ENCODE measurements around the gene FAM89A. TPM values are rescaled to one million over a fixed set of nuclear protein-coding genes. Genes with fewer than 3 reads are reported as not detected.

The FAM89A gene
- total RNA-seq, 2 experiments from 2014 or later, result 14.5 to 14.9 TPM

DNA sequence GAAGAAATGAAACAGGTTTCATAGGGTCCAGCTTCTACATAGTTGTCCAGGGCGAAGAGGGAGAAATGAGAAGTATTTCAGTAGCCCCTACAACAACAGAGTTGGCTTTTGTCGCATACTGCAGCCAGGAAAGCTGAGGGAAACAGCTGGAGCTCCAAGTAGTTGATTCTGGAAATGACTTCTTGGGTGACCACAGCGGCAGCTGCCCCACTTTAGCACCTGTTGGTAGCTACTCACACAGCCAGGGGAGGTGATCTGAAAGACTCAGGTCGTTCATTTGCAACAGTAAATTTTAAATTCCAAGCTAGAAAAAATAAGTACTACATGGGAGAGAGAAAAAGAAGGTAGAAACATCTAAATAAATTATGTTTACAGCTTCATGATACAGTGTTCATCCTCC lies 63.7 kb downstream of the FAM89A start:
- H3K36me3 Mint-ChIP-seq (ENCODE audit: low read depth), result peaks cover 25% of the 10 kb centered on the region

DNA sequence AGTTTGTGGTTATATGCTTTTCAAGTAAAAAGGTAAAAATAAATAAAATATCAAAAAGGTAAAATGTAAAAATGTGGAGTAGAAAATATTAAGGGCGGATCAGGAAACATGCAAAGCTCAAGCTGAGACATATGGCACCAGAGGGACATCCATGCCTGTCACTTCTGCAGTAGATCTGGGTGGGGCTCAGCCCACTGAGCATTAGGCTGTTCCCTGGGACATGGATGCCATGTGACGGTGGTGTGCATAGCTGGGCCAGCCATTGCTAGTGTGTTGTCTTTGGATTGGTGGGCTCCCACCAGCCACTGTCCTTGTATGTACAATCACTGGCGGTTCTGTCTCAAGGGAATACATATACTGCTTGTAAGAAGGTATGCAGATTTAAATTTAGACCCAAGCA lies 64.4 kb downstream of the FAM89A start:
- peaks cover 56% of the 10 kb centered on the region for H3K4me1 Mint-ChIP-seq
- intact Hi-C loops (cut with DNase I, micrococcal nuclease), result loop anchor here (5.0 to 10.0 kb wide), 5 partner anchors 108 to 1633 kb away; partner anchors contain the start of genes C1orf198 (in 1 of the 2), CCSAP (in 1 of the 2), EGLN1 (in 1 of the 2) and NUP133 (in 1 of the 2)
- no peak for DNase-seq
- no peaks in the 10 kb centered on the region for H3K27me3 Mint-ChIP-seq
- POLR2A ChIA-PET, result no interaction called here
- peaks cover 25% of the 10 kb centered on the region for H3K36me3 Mint-ChIP-seq (ENCODE audit: low read depth)
- peak overlapping the region; percentile 53 for H3K27ac Mint-ChIP-seq
- H3K9me3 Mint-ChIP-seq (ENCODE audit: low read depth), result no peaks in the 10 kb centered on the region
- CTCF ChIA-PET, result no interaction called here
- H3K4me3 Mint-ChIP-seq, result no peak overlapping the region
- ATAC-seq, result no peak

More for the DNA sequence above, 63.7 kb downstream of the FAM89A start:
- ChIA-PET CTCF (interaction anchor here (1.0 to 1.1 kb wide), 2 partner anchors 18 to 53 kb away, joined by 3 to 4 read pairs; no protein-coding TSS in a partner anchor), POLR2A (no interaction called here)
- Mint-ChIP-seq H3K27ac (peak overlapping the region; percentile 34), H3K9me3 (ENCODE audit: low read depth) (no peaks in the 10 kb centered on the region), H3K4me3 (peak overlapping the region; percentile 32), H3K4me1 (peaks cover 56% of the 10 kb centered on the region), H3K27me3 (no peaks in the 10 kb centered on the region)
- intact Hi-C loops (cut with DNase I, micrococcal nuclease), result loop anchor here (5.0 to 10.0 kb wide), 5 partner anchors 109 to 1634 kb away; partner anchors contain the start of genes C1orf198 (in 1 of the 2), CCSAP (in 1 of the 2), EGLN1 (in 1 of the 2) and NUP133 (in 1 of the 2)
- DNase-seq, result no peak
- no peak for ATAC-seq

DNA sequence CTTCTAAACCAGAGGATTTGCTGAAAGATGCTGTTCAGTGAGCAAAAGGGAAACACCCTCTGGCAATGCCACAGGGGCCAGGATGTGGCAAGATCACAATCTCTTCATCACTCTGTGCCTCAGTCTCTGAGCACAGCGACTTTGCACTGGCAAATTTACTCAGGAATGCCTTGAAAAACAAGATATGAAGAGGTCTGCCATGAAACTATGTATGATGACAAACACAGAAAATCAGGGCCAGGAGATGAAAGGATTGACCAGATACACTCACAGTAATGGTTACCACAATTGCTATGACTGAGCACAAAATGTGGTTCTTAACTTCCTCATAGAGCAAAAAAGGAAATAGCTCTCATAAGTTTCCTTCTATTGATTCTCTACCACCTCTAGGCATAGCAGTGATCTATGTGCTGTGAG lies 67.2 kb downstream of the FAM89A start:
- intact Hi-C loops (cut with DNase I, micrococcal nuclease), result loop anchor here in 1 of 2 experiments (10.0 kb wide), 1 partner anchor 642 kb away; no protein-coding TSS in a partner anchor
- Mint-ChIP-seq H3K27me3 (no peaks in the 10 kb centered on the region), H3K36me3 (ENCODE audit: low read depth) (peaks cover 18% of the 10 kb centered on the region), H3K27ac (peak overlapping the region; percentile 89), H3K4me3 (no peak overlapping the region), H3K4me1 (peaks cover 68% of the 10 kb centered on the region), H3K9me3 (ENCODE audit: low read depth) (no peaks in the 10 kb centered on the region)
- DNase-seq, result peak; percentile 80
- ChIA-PET CTCF (interaction anchor here (0.6 to 1.6 kb wide), 5 partner anchors 14 to 62 kb away, joined by 3 to 4 read pairs (median 3); no protein-coding TSS in a partner anchor), POLR2A (interaction anchor here (0.6 kb wide), 1 partner anchor 1781 kb away, joined by 3 read pairs; no protein-coding TSS in a partner anchor)
- peak; percentile 82 for ATAC-seq

DNA sequence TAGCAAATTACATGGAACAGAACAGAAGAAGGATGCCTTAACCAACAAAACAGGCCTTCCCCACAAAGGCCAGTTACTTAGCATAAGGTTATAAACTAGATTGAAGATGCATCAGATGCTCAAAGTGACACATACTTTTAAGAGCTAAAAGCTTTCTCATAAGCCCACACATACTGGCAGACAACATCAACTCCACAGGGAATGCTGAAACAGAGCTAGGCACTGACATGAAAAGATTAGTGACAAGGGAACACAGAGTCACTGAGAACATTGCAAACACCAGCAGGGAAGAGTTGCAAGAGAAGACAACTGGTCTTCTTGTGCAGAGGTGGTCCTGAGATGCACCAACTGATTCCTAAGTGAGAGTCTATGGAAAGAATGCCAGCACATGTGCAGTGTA lies 68.3 kb downstream of the FAM89A start:
- peaks cover 61% of the 10 kb centered on the region for H3K4me1 Mint-ChIP-seq
- H3K9me3 Mint-ChIP-seq (ENCODE audit: low read depth), result no peaks in the 10 kb centered on the region
- H3K4me3 Mint-ChIP-seq, result no peak overlapping the region
- CTCF ChIA-PET, result no interaction called here
- no peaks in the 10 kb centered on the region for H3K27me3 Mint-ChIP-seq
- H3K27ac Mint-ChIP-seq, result peak overlapping the region; percentile 10
- peaks cover 13% of the 10 kb centered on the region for H3K36me3 Mint-ChIP-seq (ENCODE audit: low read depth)
- ATAC-seq (no peak), DNase-seq (no peak)
- intact Hi-C loops (cut with DNase I, micrococcal nuclease), result loop anchor here in 1 of 2 experiments (10.0 kb wide), 1 partner anchor 643 kb away; no protein-coding TSS in a partner anchor
- POLR2A ChIA-PET, result no interaction called here

DNA sequence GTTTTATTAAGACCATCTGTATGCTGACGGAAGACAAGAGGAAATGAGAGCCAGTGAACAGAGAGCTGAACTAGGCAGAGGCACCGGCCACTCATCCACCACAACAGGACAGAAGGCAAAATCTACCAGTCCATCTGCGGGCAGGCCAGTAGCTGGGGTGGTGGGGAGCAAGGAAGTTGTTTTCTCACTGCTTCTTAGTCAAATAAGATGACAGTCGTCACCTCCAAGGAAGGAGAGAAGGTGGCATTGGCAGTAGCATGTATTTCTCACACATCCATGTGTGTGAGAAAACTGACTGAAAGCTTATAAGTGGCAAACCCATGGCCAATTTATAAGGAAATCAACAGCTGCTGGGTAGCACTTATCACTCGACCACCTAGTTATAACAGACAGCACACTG lies 69.6 kb downstream of the FAM89A start:
- ChIA-PET POLR2A (interaction anchor here (0.6 kb wide), 1 partner anchor 218 kb away, joined by 5 read pairs; no protein-coding TSS in a partner anchor), CTCF (interaction anchor here (0.6 to 0.7 kb wide), 2 partner anchors 9 to 10 kb away, joined by 3 to 6 read pairs; partner anchors contain the start of genes ARV1 and TTC13)
- peaks cover 2% of the 10 kb centered on the region for H3K36me3 Mint-ChIP-seq (ENCODE audit: low read depth)
- no peak overlapping the region for H3K4me3 Mint-ChIP-seq
- H3K27ac Mint-ChIP-seq, result peak overlapping the region; percentile 4
- ATAC-seq, result no peak
- H3K27me3 Mint-ChIP-seq, result no peaks in the 10 kb centered on the region
- no peaks in the 10 kb centered on the region for H3K9me3 Mint-ChIP-seq (ENCODE audit: low read depth)
- DNase-seq, result no peak
- H3K4me1 Mint-ChIP-seq, result peaks cover 50% of the 10 kb centered on the region
- intact Hi-C loops (cut with DNase I, micrococcal nuclease), result loop anchor here in 1 of 2 experiments (10.0 kb wide), 1 partner anchor 644 kb away; no protein-coding TSS in a partner anchor

Other genes with a start within 250 kb of the FAM89A start
- 1 to 10 TPM; 5.8 to 6.9 TPM for gene C1orf198, start 171.7 kb downstream of the FAM89A start, total RNA-seq
- gene TTC13, start 61.4 kb downstream of the FAM89A start, total RNA-seq, result 10 to 100 TPM; 13.6 to 16.2 TPM
- gene ARV1, start 61.2 kb downstream of the FAM89A start, total RNA-seq, result 10 to 100 TPM; 16.2 to 16.9 TPM
- not detected for gene TRIM67, start 121.8 kb upstream of the FAM89A start, total RNA-seq
- gene GNPAT, start 201.0 kb upstream of the FAM89A start, total RNA-seq, result 10 to 100 TPM; 58.0 to 62.0 TPM

All from activated CD4-positive, alpha-beta T cell treated with anti-CD3 and anti-CD28 coated beads for 36 hours (primary cell).